Measurements from ENCODE around the gene DDX25. TPM values are rescaled to one million over a fixed set of nuclear protein-coding genes. Genes with fewer than 3 reads are reported as not detected.

The DDX25 gene
- total and polyA plus RNA-seq, 2 of the 4 experiments (the other 2 are of a cell fraction), result under 0.01 TPM; not detected in 1

- H4K91ac ChIP-seq (ENCODE audit: insufficient read depth, low read depth, low read length), result no peak overlapping the region
- H3K9me3 ChIP-seq (ENCODE audit: control insufficient read depth, insufficient read depth, low read length), result no peaks in the 10 kb centered on the region
- no peak overlapping the region for H3K23ac ChIP-seq (ENCODE audit: low read depth, low read length)
- CTCF ChIA-PET, result no interaction called here
- dilution Hi-C loops (cut with HindIII; ENCODE audit: low sequenced_read_pairs, unreplicated experiment) (no loop called here), in situ Hi-C loops (cut with MboI; ENCODE audit: low sequenced_read_pairs) (no loop called here), intact Hi-C loops (cut with micrococcal nuclease) (no loop called here)
- no peak for ATAC-seq (ENCODE audit: low read depth)
- no peaks in the 10 kb centered on the region for H3K9me1 ChIP-seq (ENCODE audit: insufficient read depth, low read length)
- no peak overlapping the region for H3K9ac ChIP-seq (ENCODE audit: low read depth, low read length)
- H4K20me1 ChIP-seq (ENCODE audit: insufficient read depth, low read length), result no peaks in the 10 kb centered on the region
- H3K27ac ChIP-seq (ENCODE audit: insufficient read depth, low read length), result no peak overlapping the region
- no peak overlapping the region for H2AFZ ChIP-seq (replicated peaks; ENCODE audit: low read length, poor library complexity)
- POLR2A ChIA-PET (ENCODE audit: unreplicated experiment), result no interaction called here
- H3K56ac ChIP-seq (ENCODE audit: extremely low read depth, insufficient read depth, low read length), result no peak overlapping the region
- DNase-seq, result no peak
- H2AK5ac ChIP-seq (ENCODE audit: low read depth, low read length), result no peak overlapping the region
- H2BK120ac ChIP-seq (ENCODE audit: low read depth, low read length), result no peak overlapping the region
- H3K4ac ChIP-seq (ENCODE audit: low read depth, low read length), result no peak overlapping the region
- H3K4me3 ChIP-seq (ENCODE audit: insufficient read depth, low read depth, low read length), result no peak overlapping the region
- H2BK15ac ChIP-seq (ENCODE audit: low read depth, low read length), result no peak overlapping the region
- 40% methylated on average over 3 of the region's 6 CpGs; no CpG with 5 or more reads in 1 of the 2 experiments for WGBS, 2 experiments (ENCODE audit: extremely low coverage in 2 of 2, insufficient read length in 1 of 2)
- H3K79me1 ChIP-seq (ENCODE audit: low read depth in 1 of 2, low read length in 2 of 2), result no peaks in the 10 kb centered on the region
- H3K4me1 ChIP-seq (ENCODE audit: control insufficient read depth, insufficient read depth, low read length), result no peaks in the 10 kb centered on the region; the same call in 1 of the 2 replicates
- no TSS peak for BruUV-seq (replicated peaks)
- no peak overlapping the region for H2AK9ac ChIP-seq (replicated peaks; ENCODE audit: low read depth, low read length, poor library complexity)
- H2BK5ac ChIP-seq (ENCODE audit: low read depth, low read length, poor library complexity, severe bottlenecking), result no peak overlapping the region
- no peak overlapping the region for H3K4me2 ChIP-seq (ENCODE audit: low read depth, low read length)
- peaks cover 3% of the 10 kb centered on the region; the same call in 1 of the 2 replicates for H3K27me3 ChIP-seq (ENCODE audit: control insufficient read depth, insufficient read depth, low read length)
- H4K5ac ChIP-seq (ENCODE audit: low read depth, low read length), result no peak overlapping the region
- TF ChIP-seq NFE2L2 (IDR thresholded peaks at IDR 0.05; ENCODE audit: low read depth, low read length) (no peak), MXI1 (IDR thresholded peaks at IDR 0.05; ENCODE audit: borderline replicate concordance, low read depth, low read length) (no peak), RFX5 (IDR thresholded peaks at IDR 0.05; ENCODE audit: low read depth, low read length) (no peak), FOS (IDR thresholded peaks at IDR 0.05; ENCODE audit: low read depth, low read length) (no peak), RCOR1 (IDR thresholded peaks at IDR 0.05; ENCODE audit: insufficient replicate concordance, low read length) (no peak), CEBPB (IDR thresholded peaks at IDR 0.05; ENCODE audit: low read depth, low read length) (no peak), POLR2A (IDR thresholded peaks at IDR 0.05; ENCODE audit: low read depth, low read length) (no peak), MAFK (IDR thresholded peaks at IDR 0.05; ENCODE audit: low read depth, low read length) (no peak), BHLHE40 (IDR thresholded peaks at IDR 0.05; ENCODE audit: low read depth, low read length) (no peak), SMC3 (IDR thresholded peaks at IDR 0.05; ENCODE audit: low read depth, low read length) (no peak), USF2 (IDR thresholded peaks at IDR 0.05; ENCODE audit: low read depth, low read length) (no peak), RAD21 (IDR thresholded peaks at IDR 0.05; ENCODE audit: low read length) (no peak), ELK1 (IDR thresholded peaks at IDR 0.05; ENCODE audit: borderline replicate concordance, low read depth, low read length) (no peak), MAZ (IDR thresholded peaks at IDR 0.05; ENCODE audit: borderline replicate concordance, low read depth, low read length) (no peak), CTCF (conservative IDR thresholded peaks at IDR 0.05; ENCODE audit: low read depth, low read length) (no peak), CHD1 (IDR thresholded peaks at IDR 0.05; ENCODE audit: low read depth, low read length) (no peak)
- no peak overlapping the region for H3K18ac ChIP-seq (ENCODE audit: low read depth, low read length)
- H2BK20ac ChIP-seq (ENCODE audit: low read depth, low read length), result no peak overlapping the region
- H3K36me3 ChIP-seq (ENCODE audit: control insufficient read depth, insufficient read depth, low read length), result no peaks in the 10 kb centered on the region
- no peak overlapping the region for H4K8ac ChIP-seq (ENCODE audit: low read depth in 2 of 2, low read length in 2 of 2)
- H3K14ac ChIP-seq (replicated peaks; ENCODE audit: low read depth, low read length), result no peak overlapping the region
Measured at GRCh38 chr11:125971618-125972017, 67.3 kb downstream of the DDX25 start.

All from IMR-90 (cell line).